ENCODE results near the gene CNTN3.

The CNTN3 gene

DNA sequence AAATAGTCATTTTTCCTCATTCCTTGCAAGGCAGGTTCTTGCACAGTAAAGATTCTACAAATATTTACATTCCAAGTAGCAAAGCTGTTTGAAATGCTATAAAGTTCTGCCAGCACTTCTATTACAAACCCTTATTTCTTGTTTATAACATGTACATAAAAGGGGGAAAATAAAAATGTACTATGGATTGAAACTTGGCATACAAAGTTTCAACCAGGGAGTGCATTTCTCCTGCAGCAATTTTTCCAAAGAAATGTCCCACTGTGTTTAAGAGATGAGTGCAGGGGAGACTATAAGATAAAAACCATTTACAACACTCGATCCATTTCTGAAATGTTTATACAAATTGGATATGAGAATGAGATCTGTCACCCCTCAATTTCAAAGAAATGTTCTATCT, 3.3 kb downstream of the CNTN3 start:
- TF ChIP-seq RAD21 (IDR thresholded peaks at IDR 0.05; ENCODE audit: low read depth) = no peak
- TF ChIP-seq YY1 (IDR thresholded peaks at IDR 0.05; ENCODE audit: low read depth) = no peak
- no peak for TF ChIP-seq ZBTB7A (IDR thresholded peaks at IDR 0.05; ENCODE audit: low read depth)
- no peak for TF ChIP-seq EP300 (IDR thresholded peaks at IDR 0.05; ENCODE audit: borderline replicate concordance)
- TF ChIP-seq, protein P1, sequence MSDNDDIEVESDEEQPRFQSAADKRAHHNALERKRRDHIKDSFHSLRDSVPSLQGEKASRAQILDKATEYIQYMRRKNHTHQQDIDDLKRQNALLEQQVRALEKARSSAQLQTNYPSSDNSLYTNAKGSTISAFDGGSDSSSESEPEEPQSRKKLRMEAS (IDR thresholded peaks at IDR 0.05) = no peak
- TF ChIP-seq EGR1 (IDR thresholded peaks at IDR 0.05) = no peak
- TF ChIP-seq, protein P2, sequence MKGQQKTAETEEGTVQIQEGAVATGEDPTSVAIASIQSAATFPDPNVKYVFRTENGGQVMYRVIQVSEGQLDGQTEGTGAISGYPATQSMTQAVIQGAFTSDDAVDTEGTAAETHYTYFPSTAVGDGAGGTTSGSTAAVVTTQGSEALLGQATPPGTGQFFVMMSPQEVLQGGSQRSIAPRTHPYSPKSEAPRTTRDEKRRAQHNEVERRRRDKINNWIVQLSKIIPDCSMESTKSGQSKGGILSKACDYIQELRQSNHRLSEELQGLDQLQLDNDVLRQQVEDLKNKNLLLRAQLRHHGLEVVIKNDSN (IDR thresholded peaks at IDR 0.05) = no peak
- TF ChIP-seq TCF12 (IDR thresholded peaks at IDR 0.05; ENCODE audit: low read depth) = no peak
- TF ChIP-seq NFIC (IDR thresholded peaks at IDR 0.05) = no peak
- no peak for TF ChIP-seq TAF1 (IDR thresholded peaks at IDR 0.05; ENCODE audit: low read depth)

DNA sequence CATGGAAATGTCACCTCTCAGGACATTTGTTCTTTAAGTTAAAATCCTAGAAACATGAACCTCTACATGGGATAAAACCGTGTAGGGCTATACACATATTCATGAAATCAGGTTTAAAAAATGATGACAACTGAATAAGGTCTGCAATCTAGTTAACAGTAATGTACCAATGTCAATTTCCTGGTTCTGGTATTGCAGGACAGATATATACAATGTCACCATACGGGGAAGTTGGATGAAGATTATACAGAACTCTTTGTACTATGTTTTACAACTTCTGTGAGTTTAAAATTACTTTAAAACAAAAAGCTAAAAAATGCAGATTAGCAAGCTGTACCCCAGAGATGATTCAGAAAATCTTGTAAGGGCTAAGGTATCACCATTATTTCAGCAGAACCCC, 6.7 kb downstream of the CNTN3 start:
- no peak for TF ChIP-seq NFIC (IDR thresholded peaks at IDR 0.05)
- TF ChIP-seq YY1 (IDR thresholded peaks at IDR 0.05; ENCODE audit: low read depth) = no peak
- no peak for TF ChIP-seq TCF12 (IDR thresholded peaks at IDR 0.05; ENCODE audit: low read depth)
- no peak for TF ChIP-seq FOXM1 (IDR thresholded peaks at IDR 0.05; ENCODE audit: borderline replicate concordance, low read depth)
- TF ChIP-seq, protein P1 (IDR thresholded peaks at IDR 0.05) = no peak
- TF ChIP-seq EGR1 (IDR thresholded peaks at IDR 0.05) = no peak
- no peak for TF ChIP-seq RAD21 (IDR thresholded peaks at IDR 0.05; ENCODE audit: low read depth)
- TF ChIP-seq, protein P2 (IDR thresholded peaks at IDR 0.05) = no peak
- TF ChIP-seq TAF1 (IDR thresholded peaks at IDR 0.05; ENCODE audit: low read depth) = no peak
- TF ChIP-seq TEAD4 (IDR thresholded peaks at IDR 0.05) = no peak
- no peak for TF ChIP-seq ZBTB7A (IDR thresholded peaks at IDR 0.05; ENCODE audit: low read depth)
- no peak for TF ChIP-seq CEBPB (IDR thresholded peaks at IDR 0.05)
- no peak for TF ChIP-seq EP300 (IDR thresholded peaks at IDR 0.05; ENCODE audit: borderline replicate concordance)
- no peak for TF ChIP-seq CREB1 (IDR thresholded peaks at IDR 0.05; ENCODE audit: low read depth)
- TF ChIP-seq, protein P3, sequence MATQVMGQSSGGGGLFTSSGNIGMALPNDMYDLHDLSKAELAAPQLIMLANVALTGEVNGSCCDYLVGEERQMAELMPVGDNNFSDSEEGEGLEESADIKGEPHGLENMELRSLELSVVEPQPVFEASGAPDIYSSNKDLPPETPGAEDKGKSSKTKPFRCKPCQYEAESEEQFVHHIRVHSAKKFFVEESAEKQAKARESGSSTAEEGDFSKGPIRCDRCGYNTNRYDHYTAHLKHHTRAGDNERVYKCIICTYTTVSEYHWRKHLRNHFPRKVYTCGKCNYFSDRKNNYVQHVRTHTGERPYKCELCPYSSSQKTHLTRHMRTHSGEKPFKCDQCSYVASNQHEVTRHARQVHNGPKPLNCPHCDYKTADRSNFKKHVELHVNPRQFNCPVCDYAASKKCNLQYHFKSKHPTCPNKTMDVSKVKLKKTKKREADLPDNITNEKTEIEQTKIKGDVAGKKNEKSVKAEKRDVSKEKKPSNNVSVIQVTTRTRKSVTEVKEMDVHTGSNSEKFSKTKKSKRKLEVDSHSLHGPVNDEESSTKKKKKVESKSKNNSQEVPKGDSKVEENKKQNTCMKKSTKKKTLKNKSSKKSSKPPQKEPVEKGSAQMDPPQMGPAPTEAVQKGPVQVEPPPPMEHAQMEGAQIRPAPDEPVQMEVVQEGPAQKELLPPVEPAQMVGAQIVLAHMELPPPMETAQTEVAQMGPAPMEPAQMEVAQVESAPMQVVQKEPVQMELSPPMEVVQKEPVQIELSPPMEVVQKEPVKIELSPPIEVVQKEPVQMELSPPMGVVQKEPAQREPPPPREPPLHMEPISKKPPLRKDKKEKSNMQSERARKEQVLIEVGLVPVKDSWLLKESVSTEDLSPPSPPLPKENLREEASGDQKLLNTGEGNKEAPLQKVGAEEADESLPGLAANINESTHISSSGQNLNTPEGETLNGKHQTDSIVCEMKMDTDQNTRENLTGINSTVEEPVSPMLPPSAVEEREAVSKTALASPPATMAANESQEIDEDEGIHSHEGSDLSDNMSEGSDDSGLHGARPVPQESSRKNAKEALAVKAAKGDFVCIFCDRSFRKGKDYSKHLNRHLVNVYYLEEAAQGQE (IDR thresholded peaks at IDR 0.05; ENCODE audit: low read depth) = no peak

DNA sequence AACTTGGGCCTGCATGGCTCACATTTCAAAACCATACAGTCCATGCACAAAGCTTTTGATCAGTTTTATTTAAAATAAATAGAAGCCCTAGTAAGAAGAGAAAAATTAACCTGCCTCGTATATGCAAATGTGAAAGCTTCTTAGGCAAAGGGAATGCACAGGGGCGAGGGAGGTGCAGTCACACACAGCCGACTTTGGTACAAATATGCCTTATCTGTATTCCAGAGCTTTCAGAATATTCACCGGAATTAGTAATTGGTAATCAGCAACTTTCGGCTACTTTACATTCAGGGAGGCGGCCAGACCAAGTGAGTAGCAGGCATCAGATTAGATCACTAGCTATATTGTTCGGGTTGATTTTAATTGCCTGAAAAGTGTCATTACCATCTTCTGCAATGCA, 7.5 kb downstream of the CNTN3 start:
- no peak for TF ChIP-seq FOXM1 (IDR thresholded peaks at IDR 0.05; ENCODE audit: borderline replicate concordance, low read depth)
- TF ChIP-seq TCF12 (IDR thresholded peaks at IDR 0.05; ENCODE audit: low read depth) = no peak
- TF ChIP-seq YY1 (IDR thresholded peaks at IDR 0.05; ENCODE audit: low read depth) = no peak
- TF ChIP-seq EP300 (IDR thresholded peaks at IDR 0.05; ENCODE audit: borderline replicate concordance) = no peak
- TF ChIP-seq CREB1 (IDR thresholded peaks at IDR 0.05; ENCODE audit: low read depth) = no peak
- no peak for TF ChIP-seq NFIC (IDR thresholded peaks at IDR 0.05)
- TF ChIP-seq, protein P2 (IDR thresholded peaks at IDR 0.05) = no peak
- TF ChIP-seq RAD21 (IDR thresholded peaks at IDR 0.05; ENCODE audit: low read depth) = no peak

DNA sequence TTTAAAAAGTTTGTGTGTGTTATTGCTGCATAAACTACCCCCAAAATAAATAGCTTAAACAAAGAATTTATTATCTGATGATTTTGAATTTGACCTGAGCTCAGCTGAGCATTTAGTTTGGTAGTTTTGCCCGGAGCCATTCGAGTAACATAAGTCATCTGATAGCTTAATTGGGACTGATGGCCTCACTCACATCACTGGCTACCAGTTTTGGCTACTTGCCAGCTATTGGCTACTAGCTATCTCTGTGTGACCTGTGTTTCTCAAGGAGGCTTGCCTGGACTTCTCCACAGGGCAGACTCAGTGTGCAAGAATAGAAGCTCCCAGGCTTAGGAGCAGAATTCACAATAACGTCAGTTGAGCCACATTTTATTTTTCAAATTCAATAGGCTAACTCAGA, 9.0 kb downstream of the CNTN3 start:
- TF ChIP-seq EGR1 (IDR thresholded peaks at IDR 0.05) (no peak), RAD21 (IDR thresholded peaks at IDR 0.05; ENCODE audit: low read depth) (no peak), TCF12 (IDR thresholded peaks at IDR 0.05; ENCODE audit: low read depth) (no peak)

DNA sequence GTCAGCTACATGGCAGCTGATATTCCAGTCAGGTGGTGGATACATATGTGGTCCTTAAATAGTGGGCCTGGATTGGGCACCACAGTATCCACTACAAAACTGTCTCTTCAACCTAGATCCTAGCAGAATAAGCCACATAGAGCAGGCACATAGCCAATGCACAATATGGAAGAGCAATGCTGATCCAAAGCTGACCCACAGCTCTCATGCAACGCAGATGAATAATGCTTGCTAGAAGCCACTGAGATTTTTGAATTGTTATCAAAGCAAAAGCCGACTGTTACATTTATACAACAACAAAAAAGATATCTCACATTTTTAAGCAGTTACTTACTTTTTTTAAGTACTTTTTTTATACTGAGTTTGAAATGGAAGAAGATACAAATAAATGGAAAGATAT, 11.2 kb downstream of the CNTN3 start:
- TF ChIP-seq TEAD4 (IDR thresholded peaks at IDR 0.05) (no peak), RAD21 (IDR thresholded peaks at IDR 0.05; ENCODE audit: low read depth) (no peak), YY1 (IDR thresholded peaks at IDR 0.05; ENCODE audit: low read depth) (no peak), CEBPB (IDR thresholded peaks at IDR 0.05) (no peak), ZBTB7A (IDR thresholded peaks at IDR 0.05; ENCODE audit: low read depth) (no peak), NFIC (IDR thresholded peaks at IDR 0.05) (no peak), CREB1 (IDR thresholded peaks at IDR 0.05; ENCODE audit: low read depth) (no peak), FOXM1 (IDR thresholded peaks at IDR 0.05; ENCODE audit: borderline replicate concordance, low read depth) (no peak), TAF1 (IDR thresholded peaks at IDR 0.05; ENCODE audit: low read depth) (no peak), TCF12 (IDR thresholded peaks at IDR 0.05; ENCODE audit: low read depth) (no peak), EP300 (IDR thresholded peaks at IDR 0.05; ENCODE audit: borderline replicate concordance) (no peak)
- TF ChIP-seq, protein P1 (IDR thresholded peaks at IDR 0.05) = no peak
- TF ChIP-seq, protein P3 (IDR thresholded peaks at IDR 0.05; ENCODE audit: low read depth) = no peak
- TF ChIP-seq, protein P2 (IDR thresholded peaks at IDR 0.05) = no peak

All from Ishikawa (cell line).